HG02840 (cell line): ENCODE results near the gene TMEM132D.
"Not testable (repeated sequence)": the region's sequence is repeated elsewhere in the genome, so short reads cannot be mapped to it uniquely, and the experiment has no call there.

ENCODE experiments used
- ATAC-seq: cut with Tn5 transposase; IDR thresholded peaks from one replicate; pipeline ENCODE4 v1.9.1; 2021; ENCODE audit warnings: mild to moderate bottlenecking, moderate library complexity, moderate number of reproducible peaks; ENCODE audit not compliant: unreplicated experiment, low FRiP score

The TMEM132D gene

GRCh38 chr12:129903956-129904829 is at the start of gene TMEM132D:
TMEM132D (minus strand) TSS chr12:129904025.
- no peak for ATAC-seq

- ATAC-seq: no peak
These were observed 45.8 kb upstream of the TMEM132D start for GRCh38 chr12:129949651-129950050.

GRCh38 chr12:129941618-129942017 is 37.8 kb upstream of the TMEM132D start:
- no peak for ATAC-seq

- no peak for ATAC-seq
These were observed 34.3 kb upstream of the TMEM132D start for GRCh38 chr12:129938089-129938488.

- ATAC-seq: no peak
These were observed 33.6 kb upstream of the TMEM132D start for GRCh38 chr12:129937426-129937825.

- no peak for ATAC-seq
These were observed 24.8 kb upstream of the TMEM132D start for GRCh38 chr12:129928643-129929042.

GRCh38 chr12:129927316-129927900 is 23.6 kb upstream of the TMEM132D start:
- no peak for ATAC-seq

- ATAC-seq: no peak
These were observed 7.7 kb upstream of the TMEM132D start for GRCh38 chr12:129911428-129912049.

- ATAC-seq: no peak
These were observed 5.5 kb upstream of the TMEM132D start for GRCh38 chr12:129909051-129910020.

- ATAC-seq: no peak
These were observed 506 bp downstream of the TMEM132D start for GRCh38 chr12:129903092-129903945.

GRCh38 chr12:129902371-129903091 is 1.3 kb downstream of the TMEM132D start:
- ATAC-seq: no peak

- ATAC-seq: no peak
These were observed 2.6 kb downstream of the TMEM132D start for GRCh38 chr12:129901254-129901653.

- ATAC-seq: no peak
These were observed 3.5 kb downstream of the TMEM132D start for GRCh38 chr12:129900306-129900705.

- not testable (repeated sequence) for ATAC-seq
These were observed 4.8 kb downstream of the TMEM132D start for GRCh38 chr12:129899045-129899444.

- ATAC-seq: no peak
These were observed 10.1 kb downstream of the TMEM132D start for GRCh38 chr12:129893691-129894090.

GRCh38 chr12:129887101-129887500 is 16.7 kb downstream of the TMEM132D start:
- no peak for ATAC-seq

GRCh38 chr12:129886541-129886940 is 17.3 kb downstream of the TMEM132D start:
- ATAC-seq: no peak

GRCh38 chr12:129885287-129885686 is 18.5 kb downstream of the TMEM132D start:
- no peak for ATAC-seq

GRCh38 chr12:129877411-129877810 is 26.4 kb downstream of the TMEM132D start:
- no peak for ATAC-seq
